Iris pigment epithelial cell (primary cell): ENCODE results near the gene TULP4.
"Not testable (repeated sequence)": the region's sequence is repeated elsewhere in the genome, so short reads cannot be mapped to it uniquely, and the experiment has no call there.

Experiments used
- DNase-seq: peaks from one replicate; pipeline ENCODE4 v3.0.0-alpha.2; 2011; ENCODE audit warnings: low read depth

The TULP4 gene

DNA sequence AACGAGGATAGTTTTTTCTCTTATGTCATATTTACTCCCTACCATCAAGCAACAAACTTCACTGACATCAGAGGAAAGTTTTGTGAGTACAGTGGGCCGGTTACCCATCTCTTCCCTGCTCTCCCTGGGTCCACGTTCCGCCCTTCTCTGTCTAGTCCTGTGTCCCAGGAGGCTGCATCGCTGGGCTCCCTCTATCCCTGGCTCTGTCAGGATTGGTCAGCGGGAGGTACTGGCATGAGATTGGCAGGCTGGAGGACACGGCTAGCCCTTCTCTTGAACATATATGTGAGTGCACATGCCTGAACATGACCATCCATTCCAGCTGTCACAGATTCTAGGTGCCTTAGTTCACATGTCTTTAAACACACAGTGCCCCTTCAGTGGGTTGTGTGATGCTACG, 217.4 kb downstream of the TULP4 start:
- DNase-seq = no peak

DNA sequence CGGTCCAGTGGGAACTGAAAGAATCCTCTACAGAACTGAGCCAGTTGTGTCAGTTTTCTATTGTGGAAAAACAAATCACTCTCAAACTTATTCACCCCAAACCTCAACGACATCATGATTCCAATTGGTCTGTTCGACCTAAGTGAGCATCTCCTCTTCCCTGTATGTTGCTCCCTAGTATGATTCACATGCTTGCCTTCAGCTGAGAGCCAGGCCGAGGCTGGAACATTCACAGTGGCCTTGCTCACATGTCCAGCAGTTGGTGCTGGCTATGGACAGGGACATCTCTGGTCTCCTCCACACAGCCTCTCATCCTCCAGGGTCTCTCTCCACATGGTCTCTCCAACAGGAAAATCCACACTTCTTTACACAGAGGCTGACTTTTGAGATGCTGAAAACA, 219.3 kb downstream of the TULP4 start:
- no peak for DNase-seq

DNA sequence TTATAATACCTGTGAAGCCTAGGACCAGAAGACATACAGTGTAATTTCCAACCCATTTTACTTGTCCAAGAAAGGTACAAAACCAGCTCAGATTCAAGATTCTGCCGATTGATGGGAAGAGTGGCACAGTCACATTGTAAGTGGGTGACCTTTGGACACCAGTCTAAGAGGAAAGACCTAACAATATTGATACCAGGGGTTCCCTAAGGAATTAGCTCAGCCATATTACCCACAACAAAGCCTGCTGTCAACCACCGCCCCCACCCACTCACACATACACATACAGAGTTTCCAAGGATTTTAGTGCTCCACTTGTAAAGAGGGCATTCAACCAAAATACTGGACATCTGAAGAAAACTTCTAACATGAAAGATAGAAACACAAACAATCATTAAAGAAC, 219.7 kb downstream of the TULP4 start:
- DNase-seq = no peak

DNA sequence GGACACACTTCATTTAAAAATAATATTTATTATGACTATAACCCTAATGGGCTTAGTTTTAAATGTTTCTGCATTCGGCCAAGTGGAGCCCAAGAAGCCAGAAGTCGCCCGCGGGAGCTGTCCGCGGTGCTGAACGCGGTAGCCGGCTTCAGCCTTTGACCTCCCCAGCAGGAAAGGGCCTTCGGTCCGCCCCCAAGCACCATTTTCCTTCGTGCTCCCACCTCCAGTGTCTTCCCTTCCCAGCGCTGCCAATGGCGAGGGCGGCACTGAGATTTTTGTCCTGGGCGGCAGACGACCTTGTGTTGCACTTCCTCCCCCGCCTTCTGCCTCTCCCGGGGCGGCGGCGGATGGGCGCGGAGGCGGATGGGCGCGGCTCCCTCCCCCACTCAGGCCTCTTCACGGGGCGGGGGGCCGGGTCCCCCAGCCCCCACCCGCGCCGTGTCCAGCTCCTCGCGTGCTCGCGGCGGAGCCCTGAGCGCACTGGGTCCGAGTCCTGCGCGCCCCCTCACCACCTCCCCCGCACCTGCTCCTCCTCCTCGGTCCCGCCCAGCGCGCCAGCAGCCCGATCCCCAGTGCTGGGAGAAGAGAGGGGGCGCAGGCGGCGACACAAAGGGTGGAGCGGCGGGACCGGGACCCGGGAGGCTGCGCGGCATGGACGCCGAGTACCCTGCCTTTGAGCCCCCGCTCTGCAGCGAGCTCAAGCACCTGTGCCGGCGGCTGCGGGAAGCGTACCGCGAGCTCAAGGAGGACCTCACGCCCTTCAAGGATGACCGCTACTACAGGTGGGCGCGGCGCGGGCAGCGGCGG, 224.0 kb downstream of the TULP4 start:
- DNase-seq = peak; percentile 74

DNA sequence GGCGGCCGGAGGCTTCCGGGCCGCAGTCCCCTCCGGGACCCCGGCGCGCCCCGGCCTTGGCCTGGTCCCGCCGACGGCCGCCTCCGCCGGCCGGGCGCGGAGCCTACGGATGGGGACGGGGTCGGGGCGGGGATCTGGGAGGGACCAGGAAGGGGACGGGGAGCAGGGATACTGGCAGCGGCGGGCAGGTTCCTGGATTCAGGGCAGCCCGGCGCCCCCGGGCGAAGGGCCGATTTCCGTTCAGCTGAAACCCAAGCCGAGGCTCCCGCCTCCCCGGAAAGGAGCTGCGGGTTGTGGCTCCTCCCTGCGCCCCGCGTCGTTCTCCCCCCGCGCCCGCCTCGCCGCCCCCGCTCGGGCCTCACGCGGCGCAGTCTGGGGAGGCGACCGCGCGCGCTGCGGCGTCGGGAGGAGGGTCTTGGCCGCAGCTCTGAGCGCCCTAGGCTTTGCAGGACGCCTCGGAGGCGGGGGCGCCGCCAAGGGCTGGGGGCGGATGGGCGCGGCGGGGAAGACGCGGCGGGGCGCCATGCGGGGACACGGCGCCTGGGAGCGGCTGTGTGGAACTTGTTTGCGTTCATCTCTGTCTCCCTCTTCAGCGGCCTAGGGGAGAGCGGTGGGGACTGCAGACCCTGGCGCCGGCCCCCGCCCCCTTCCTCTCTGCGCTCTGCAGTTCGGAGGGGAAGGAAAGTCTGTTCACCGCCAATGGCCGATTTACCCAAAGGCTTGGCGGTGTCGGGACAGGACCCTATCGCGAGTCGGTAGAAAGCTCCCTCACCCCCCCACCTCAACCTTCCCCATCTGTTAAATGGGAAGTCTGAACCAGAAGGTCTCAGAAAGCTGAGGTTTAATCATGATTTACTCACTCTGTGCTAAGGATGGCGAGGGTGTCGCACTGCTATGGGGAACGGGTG, 224.9 kb downstream of the TULP4 start:
- DNase-seq = peak; percentile 66

DNA sequence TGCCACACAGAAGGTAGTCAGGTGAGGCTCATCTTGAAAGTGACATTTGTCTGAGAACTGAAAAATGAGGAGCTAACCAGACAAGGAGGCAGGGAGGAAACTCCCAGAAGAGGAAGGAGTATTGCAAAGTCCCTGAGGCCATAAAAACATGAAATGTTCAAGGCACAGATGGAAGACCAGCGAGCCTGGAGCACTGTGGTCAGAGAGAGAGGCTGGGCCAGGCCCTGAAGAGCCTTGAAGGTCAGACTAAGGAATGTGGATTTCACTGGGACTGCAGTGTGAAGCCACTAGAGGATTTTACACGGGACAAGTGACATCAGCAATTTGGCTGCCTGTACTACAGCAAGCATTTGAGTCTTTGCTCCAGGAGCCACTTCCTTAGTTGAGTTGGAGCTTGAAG, 226.5 kb downstream of the TULP4 start:
- no peak for DNase-seq

DNA sequence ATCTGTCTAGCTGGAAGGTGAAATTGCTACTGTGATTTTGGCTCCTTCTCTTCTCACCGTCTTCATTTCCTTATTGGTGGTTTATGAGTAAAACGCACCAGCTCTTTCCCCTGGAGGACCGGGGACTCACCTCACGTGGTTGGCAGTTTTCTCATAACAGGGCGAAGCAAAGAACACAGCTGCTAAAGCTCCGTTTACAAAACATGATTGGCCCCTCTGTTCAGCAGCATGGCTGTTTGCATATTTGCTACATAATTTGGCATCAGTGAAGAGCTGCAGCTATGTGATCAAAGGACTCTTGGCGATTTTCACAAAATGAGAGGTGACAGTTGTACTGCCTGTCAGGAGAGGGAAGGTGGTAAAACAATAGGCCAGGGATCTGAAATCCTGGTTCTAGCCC, 227.1 kb downstream of the TULP4 start:
- DNase-seq = no peak

DNA sequence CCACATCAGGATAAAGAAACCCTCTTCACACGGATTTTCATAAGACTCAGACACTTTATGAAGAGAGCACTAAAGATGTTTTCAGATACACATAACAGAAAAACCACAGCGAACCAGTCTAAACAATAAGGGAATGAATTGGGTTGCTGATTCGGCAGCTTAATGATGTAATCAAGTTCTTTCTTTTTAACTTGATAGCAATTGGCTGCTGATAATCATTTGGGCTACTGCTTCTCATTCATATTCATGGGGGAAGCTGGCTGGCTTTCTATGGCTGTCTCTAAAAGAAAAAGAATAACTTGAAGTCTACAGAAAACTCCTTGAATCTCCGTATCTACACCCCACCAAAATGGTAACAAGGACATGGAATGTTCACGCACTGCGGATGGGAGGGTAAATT, 227.6 kb downstream of the TULP4 start:
- DNase-seq = no peak

DNA sequence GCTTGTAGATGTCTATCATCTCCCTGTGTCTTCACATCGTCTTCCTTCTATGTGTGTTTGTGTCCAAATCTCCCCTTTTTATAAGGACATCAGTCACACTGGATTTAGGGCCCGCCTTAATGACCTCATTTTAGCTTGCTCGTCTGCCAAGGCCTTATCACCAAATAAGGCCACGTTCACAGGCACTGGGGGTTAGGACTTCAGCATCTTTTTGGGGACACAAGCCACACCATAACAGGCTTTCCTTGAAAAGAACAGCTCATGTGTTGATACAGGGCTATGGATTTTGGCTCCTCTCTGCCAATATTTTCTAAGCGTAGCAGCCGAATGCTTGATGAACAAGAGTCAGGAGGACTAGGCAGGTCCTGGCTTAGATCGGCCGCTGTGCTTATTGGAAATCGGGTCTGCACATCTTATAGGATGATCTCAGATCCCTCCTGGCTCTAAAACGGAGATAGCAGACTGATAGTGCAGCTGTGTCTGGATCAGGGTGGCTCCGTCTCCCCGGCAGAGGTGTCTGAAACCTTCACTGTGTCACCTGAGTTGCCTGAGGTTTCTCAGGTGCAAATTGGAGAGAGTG, 231.4 kb downstream of the TULP4 start:
- no peak for DNase-seq

DNA sequence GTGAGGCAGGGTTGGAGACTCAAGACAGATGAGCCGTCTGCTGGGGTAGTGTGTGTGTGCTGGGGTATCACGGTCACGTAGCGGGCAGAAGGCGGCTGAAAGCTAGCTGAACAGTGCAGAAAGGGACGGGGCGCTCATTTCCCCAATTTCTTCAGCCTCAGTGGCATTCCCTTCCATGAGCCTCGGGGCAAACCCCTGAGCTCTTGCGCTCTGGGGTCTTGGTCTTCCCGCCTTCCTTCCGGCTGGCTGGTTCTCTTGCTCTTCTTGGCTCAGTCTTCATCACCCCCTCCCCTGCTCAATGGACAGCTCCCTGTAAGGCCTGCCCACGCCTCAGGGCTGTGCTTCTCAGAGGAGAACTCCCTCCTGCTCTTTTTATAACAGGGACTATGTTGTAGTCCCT, 232.2 kb downstream of the TULP4 start:
- DNase-seq = no peak

DNA sequence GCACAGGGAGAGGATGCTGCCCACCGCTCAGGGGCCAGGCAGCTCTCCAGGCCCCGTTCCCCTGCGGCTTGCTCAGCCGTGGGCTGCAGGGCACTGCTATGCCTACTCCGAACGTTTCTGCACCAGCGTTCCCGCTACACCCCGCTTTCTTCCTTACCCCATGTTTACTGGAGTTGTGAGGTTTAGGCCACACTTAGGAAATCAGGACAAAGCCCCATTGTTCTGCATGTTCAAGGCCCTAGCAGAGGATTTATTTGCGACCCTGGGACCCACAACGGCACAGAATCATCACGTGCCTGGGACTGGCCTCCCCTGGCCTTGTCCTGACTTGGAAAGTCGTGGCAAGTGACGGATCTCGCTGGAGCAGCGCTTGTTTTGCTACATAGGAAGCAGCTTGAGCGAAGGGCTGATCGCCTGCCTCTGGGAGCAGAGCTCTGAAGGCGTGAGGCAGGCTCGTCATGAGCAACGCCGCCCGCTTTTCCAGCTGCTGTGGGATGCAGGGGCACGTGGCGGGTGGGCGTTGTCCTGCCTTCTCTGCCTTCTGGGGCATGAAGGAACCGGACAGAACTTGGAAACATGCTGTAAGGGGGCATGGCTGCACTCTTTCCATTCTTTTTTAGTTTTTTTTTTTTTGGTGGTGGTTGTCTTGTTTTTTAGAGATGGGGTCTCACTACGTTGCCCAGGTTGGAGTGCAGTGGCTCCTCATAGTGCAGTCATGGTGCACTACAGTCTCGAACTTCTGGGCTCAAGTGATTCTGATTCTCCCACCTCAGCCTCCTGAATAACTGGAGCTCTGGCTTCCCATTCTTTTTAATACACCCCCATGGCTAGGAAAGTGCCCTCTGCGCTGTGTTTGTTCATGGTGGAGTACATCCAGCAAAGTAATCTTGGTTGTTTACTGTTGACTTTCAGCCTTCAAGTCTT, 233.0 kb downstream of the TULP4 start:
- DNase-seq = no peak

DNA sequence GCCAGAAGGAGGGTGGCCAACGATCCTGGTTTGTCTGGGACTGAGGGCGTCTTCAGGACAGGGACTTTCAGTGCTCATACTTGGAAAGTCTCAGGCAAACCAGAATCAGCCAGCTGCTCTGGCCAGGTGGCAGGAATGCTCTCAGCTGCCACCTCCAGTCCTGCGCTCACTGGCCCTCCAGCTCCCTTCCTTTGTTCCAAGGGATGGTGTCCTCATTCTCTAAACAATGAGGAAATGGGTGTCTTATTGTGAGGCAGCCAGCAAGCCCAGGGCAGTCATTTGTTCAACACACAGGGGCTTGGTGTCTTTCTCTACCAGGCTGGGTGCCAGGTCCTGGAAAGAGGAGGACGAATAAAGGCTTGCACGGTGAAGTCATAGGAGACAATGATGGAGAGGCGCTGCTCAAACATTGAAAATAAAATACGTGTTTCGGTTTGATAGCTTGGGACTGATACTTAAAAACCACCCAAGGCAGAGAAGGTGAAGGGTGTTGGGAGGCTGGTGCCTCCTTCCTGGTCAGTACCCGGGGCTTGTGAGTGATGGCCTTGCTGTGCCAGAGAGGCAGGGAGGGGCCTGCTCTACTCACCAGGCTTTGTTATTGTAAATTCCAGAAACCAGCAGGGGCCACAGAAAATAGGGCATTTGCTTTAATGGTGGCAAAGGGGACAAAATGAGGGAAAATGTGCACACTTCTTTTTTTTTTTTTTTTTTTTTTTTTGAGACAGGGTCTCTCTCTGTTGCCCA, 236.3 kb downstream of the TULP4 start:
- DNase-seq = no peak

DNA sequence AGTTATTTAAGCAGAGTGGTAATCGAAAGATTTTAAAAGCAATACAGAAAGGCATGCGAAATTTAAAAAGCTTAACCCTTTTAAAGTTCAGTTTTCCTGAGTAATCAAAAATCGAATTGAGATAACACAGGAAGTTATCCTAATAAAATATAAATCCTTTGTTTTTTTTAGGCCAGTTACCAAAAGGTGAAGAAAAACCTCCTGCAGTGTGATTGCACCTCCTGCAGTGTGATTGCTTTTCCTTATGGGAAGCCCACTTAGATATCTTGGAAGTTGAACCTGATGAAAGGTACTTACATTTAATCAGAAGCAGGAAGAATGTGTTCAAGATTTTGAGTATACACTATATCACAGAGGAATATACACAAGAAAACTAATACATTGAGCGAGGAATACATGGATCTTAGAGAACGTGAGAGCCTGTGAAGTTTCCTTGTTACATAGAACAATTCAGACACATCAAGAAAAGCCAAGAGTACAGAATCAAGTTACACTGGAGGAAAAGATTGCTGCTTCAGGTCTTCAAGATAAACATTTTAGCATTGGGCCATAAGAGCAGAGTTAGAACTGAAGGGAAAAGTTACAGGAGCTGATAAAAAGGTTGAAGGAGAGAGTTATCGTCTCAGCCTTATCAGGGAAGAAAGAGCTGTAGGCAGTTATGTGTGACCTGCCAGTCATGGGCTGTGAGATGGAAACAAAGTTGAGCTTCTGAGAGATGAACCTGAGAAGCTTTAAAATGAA, 240.0 kb downstream of the TULP4 start:
- DNase-seq = no peak

DNA sequence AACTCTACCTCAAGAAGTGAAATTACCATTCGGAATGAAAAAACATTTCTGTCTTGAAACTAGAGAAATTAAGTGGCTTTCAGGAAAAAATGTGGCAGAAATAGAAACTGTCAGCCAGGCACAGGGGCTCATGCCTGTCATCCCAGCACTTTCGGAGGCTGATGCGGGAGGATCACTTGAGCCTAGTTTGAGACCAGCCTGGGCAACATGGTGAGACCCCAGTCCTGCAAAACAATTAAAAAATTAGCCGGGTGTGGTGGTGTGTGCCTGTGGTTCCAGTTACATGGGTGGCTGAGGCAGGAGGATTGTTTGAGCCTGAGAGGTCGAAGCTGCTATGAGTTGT, 240.5 kb downstream of the TULP4 start:
- no peak for DNase-seq

DNA sequence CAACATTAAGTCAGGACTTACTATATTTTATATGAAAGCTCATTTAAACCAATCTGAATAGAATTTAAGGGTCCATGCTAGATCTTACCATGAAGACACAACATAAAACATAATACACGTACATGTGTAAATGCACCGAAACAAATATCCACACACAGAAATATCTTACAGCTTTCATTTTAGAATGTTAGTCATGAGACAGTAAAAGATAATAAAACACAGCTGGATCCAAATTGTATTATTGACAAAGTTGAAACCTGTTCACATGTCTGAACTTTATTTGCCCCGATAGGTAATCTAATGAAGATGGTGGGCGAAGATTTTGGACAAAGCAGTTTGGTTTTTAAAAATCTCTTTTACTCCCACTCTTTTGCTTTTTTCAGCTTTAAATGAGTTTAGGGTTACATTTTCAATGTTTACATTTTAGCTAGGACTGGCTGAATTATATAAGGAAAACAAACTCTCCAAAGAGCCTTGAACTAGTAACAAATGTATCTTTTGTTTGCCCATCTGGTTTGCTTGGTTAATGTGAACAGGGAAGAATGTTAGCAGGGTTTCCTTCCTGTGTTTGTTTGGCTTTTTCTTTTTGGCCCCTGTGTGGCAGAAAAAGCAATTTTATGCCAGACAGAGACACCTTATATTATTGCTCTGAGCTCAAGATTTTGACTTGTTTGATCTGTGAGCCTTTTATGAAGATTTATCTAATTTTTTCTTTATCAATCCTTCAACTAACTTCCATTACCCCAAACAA, 242.5 kb downstream of the TULP4 start:
- no peak for DNase-seq

DNA sequence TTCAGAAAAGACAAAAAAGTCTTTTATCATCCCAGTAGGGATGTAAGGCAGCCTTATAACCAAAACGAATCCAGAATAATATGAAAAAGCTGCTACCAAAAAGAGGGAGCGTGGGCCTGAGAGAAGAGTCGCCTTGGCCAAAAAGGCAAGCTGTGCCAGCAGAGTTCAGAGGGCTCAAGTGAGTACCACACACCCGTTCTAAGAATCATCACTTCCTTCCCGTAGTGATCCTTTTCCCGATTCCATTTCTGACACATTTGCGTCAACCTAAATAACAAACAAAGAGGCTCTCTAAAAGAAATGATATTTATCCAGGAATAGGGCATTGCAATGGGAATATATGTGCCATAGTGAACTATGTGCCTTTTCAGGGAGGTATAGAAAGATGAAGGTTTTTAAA, 243.8 kb downstream of the TULP4 start:
- DNase-seq = no peak

DNA sequence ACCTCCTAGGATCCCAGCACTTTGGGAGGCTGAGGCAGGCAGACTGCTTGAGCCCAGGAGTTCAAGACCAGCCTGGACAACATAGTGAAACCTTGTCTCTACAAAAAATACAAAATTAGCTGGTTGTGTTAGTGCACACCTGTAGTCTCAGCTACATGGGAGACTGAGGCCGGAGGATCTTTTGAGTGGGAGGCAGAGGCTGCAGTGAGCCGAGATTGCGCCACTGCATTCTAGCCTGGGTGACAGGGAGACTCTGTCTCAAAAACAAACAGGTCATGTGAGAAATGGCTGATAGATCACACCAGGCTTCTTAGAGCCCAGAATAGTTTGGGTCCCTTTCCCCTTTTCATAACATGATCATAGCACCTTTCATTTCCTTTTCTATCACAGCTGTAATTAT, 244.8 kb downstream of the TULP4 start:
- not testable (repeated sequence) for DNase-seq

DNA sequence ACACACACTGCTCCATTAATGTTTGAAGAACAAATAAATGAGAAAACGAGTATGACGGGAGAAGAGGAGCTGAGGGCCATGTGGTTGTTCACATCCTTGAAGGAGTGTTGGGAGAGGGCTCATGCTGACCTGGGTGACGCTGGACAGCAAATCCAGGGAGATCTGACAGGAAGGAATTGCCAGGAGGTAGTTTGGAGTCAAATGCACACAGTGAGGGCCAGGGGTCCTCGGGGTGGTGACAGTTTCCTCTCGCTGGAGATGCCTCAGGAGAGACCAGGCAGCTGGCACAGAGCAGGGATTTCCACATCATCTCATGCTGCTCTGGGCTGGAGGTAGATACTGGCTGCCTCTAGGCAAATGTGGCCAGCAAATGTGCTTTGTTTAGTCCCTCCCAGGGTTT, 245.7 kb downstream of the TULP4 start:
- no peak for DNase-seq

DNA sequence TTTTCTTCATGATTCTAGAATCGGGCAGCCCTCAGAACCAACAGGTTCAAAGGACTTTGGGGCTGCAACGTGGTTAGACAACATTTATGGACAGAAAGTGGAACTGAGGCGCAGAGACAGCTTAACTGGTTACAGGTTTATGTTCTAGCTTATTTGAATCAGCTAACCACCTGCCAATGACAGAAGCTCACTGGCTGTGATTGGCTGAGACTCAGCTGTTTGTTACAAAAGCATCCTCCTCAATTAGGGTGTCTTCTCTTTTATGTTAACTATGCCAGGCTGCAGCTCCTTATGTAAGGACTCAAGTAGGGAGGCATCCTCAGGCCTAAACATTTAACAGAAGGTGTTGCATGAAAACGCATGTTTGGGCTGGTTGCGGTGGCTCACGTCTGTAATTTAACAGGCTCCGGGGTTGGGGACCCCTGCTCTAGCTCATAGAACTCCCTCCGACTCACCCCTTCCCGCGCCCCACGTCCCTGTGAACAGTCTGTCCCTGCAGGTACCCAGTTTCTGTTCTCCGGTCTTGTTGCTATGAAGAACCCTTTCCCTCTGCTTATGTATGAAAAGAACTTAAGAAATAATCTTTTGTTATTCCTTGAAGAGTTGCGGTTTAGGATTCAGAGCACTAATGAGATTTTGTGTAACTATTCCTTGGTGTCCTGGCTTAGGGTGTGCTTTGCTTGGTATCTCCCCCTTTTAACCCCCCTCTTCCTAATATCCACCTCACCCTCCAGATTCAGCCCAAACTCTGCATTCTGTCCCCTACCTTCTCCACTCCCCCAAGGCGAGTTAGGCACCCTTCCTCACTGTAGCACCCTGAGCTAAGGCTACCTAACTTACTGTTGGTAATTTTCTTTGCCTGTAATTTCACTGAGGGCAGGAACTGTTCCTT, 246.4 kb downstream of the TULP4 start:
- no peak for DNase-seq
